SJSA1 (cell line): ENCODE results near the gene CIAO2B. TPM values are rescaled to one million over a fixed set of nuclear protein-coding genes. Genes with fewer than 3 reads are reported as not detected.
A peak's percentile ranks its signal among the peaks of the same experiment; 100 is the strongest.

Source experiments
- DNase-seq, 2 experiments: peaks; one replicate each; pipeline ENCODE4 v3.0.0-alpha.2; 2015 to 2020; ENCODE audit warnings: low spot score in 2 of 2, low read depth in 1 of 2
- H3K27ac ChIP-seq: fragments of 250-450 bp; sonication (Bioruptor Pico); 2 replicates; pipeline ENCODE4 v1.5.1; 2020; ENCODE audit warnings: mild to moderate bottlenecking, moderate library complexity
- H3K27me3 ChIP-seq: fragments of 250-450 bp; sonication (Bioruptor Pico); replicated peaks from 2 replicates; pipeline ENCODE4 v1.5.1; 2020; ENCODE audit warnings: mild to moderate bottlenecking, moderate library complexity
- H3K36me3 ChIP-seq: fragments of 250-450 bp; sonication (Bioruptor Pico); 2 replicates; pipeline ENCODE4 v1.5.1; 2020; ENCODE audit warnings: mild to moderate bottlenecking
- H3K4me1 ChIP-seq: fragments of 250-450 bp; sonication (Bioruptor Pico); replicated peaks from 2 replicates; pipeline ENCODE4 v1.6.1; 2021; ENCODE audit warnings: mild to moderate bottlenecking
- H3K4me3 ChIP-seq: fragments of 250-450 bp; sonication (Bioruptor Pico); 2 replicates; pipeline ENCODE4 v1.5.1; 2020; ENCODE audit warnings: mild to moderate bottlenecking
- H3K9me3 ChIP-seq: fragments of 250-450 bp; sonication (Bioruptor Pico); replicated peaks from 2 replicates; pipeline ENCODE4 v1.5.1; 2020; ENCODE audit warnings: mild to moderate bottlenecking
- total RNA-seq: library from RNA; depleted of rRNA; stranded (reverse); fragments of >200 nt; shearing (Covaris generic); gene quantifications from 2 replicates; pipeline ENCODE4 v1.2.3, GENCODE V29; 2014

CIAO2B gene
- total RNA-seq, 1 experiment from 2014 or later, result 149 TPM

DNA sequence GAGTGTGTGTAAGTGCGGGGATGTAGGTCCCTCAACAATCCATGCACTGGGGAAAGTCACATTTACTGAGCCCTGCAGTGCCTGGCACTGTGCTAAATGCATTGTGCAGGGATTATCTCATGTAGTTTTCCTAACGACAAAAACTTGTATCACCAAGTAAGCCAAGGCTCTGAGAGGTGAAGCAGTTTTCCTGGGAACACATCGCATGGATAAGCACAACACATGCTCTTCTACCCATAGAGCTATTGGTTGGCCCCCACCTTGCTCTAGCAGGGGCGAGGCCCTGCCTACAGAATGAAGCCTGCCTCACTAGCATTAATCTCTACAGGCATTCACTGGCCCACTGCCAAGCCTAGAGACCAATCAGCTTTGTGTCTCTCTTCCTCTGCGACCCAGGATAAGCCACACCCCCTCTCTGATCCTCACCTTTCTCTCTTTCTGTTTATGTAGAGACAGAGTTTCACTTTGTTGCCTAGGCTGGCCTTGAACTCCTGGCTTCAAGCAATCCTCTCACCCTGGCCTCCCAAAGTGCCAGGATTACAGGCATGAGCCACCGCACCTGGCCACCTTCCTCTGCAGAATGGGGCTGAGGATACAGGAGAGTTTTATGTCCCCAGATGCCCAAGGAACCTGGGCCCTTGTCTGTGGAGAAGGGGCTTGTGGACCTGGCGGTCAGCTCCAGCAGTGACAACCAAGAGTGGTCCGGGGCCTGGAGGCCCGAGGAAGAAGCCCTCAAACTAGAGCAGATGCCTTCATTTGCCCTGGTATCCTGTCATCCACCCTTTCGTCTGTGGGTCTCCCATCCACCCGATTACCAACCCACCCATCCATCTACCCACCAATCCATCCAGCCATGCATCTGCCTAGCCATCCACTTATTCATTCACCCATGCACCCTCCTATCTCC lies 28.3 kb downstream of the CIAO2B start:
- Histone ChIP-seq H3K9me3 (no peaks in the 10 kb centered on the region), H3K27ac (no peak overlapping the region), H3K4me1 (peaks cover 14% of the 10 kb centered on the region), H3K4me3 (no peak overlapping the region), H3K36me3 (no peaks in the 10 kb centered on the region), H3K27me3 (no peaks in the 10 kb centered on the region)
- no peak for DNase-seq

DNA sequence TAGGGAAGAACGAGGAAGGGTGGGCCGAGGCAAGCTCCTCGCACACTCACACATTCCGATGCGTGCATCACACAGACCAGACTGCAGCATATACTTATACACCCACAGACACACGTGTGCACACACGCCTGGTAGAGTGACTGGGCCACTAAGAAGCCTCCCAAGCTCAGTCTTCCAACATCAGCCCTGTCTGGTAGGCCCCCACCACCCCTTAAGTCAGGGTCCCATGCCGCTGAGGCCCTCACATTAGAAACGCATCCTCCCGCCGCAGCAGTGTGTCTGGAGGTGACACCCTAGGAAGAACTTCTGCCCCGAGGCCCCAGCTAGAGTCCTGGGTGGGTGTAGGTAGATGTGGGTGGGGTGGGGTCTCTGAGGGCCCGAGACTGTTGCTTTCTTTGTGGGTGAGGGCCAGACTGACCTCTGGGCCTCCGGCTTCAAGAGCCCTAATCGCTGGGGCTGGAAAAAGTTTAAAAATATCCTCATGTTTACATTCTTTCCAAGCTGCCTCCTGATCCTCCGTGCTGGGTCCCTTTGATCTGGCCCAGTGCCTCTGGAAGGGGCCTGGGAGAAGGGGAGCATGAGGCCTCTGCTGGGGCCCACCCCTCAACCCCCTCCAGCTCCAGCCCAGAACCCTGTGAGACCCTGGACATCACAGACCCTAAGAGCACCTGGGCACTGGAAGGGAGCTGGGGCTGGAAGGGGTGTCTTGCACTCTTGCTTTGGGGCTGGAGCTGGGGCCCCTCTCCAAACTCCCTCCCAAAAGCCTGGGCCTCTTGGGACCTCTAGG lies 29.2 kb downstream of the CIAO2B start:
- Histone ChIP-seq H3K27ac (no peak overlapping the region), H3K27me3 (no peaks in the 10 kb centered on the region), H3K9me3 (no peaks in the 10 kb centered on the region), H3K36me3 (no peaks in the 10 kb centered on the region), H3K4me1 (peaks cover 18% of the 10 kb centered on the region), H3K4me3 (no peak overlapping the region)
- no peak for DNase-seq

DNA sequence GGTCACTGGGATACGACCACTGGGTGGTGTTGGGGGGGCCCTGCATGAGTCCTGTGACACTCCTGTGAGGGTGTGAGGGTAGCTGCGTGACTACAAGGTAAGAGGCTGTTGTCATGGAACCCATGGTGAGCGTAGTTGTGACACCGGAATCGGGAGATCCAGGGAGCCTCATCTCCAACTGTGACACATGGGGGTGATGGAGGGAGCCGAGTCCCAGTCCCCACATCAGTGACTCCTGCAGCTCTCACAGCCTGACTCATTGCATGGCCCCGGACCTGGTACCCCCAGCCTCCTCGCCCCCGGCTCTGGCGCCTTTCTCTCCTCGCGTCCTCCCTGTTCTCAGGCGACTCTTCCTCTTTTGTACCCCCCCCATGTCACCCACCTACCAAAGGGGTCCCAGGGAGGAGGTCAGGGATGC lies 29.8 kb downstream of the CIAO2B start:
- H3K27ac ChIP-seq, result no peak overlapping the region

GRCh38 chr16:66903544-66904427 lies 30.4 kb downstream of the CIAO2B start:
- H3K27ac ChIP-seq, result no peak overlapping the region
- H3K4me1 ChIP-seq, result peaks cover 21% of the 10 kb centered on the region
- no peak overlapping the region for H3K4me3 ChIP-seq
- DNase-seq, result no peak
- H3K27me3 ChIP-seq, result no peaks in the 10 kb centered on the region
- H3K9me3 ChIP-seq, result no peaks in the 10 kb centered on the region
- H3K36me3 ChIP-seq, result no peaks in the 10 kb centered on the region

More for the DNA sequence above, 29.8 kb downstream of the CIAO2B start:
- Histone ChIP-seq H3K9me3 (no peaks in the 10 kb centered on the region), H3K4me3 (no peak overlapping the region), H3K36me3 (no peaks in the 10 kb centered on the region), H3K27me3 (no peaks in the 10 kb centered on the region), H3K4me1 (peaks cover 21% of the 10 kb centered on the region)
- DNase-seq, result no peak

DNA sequence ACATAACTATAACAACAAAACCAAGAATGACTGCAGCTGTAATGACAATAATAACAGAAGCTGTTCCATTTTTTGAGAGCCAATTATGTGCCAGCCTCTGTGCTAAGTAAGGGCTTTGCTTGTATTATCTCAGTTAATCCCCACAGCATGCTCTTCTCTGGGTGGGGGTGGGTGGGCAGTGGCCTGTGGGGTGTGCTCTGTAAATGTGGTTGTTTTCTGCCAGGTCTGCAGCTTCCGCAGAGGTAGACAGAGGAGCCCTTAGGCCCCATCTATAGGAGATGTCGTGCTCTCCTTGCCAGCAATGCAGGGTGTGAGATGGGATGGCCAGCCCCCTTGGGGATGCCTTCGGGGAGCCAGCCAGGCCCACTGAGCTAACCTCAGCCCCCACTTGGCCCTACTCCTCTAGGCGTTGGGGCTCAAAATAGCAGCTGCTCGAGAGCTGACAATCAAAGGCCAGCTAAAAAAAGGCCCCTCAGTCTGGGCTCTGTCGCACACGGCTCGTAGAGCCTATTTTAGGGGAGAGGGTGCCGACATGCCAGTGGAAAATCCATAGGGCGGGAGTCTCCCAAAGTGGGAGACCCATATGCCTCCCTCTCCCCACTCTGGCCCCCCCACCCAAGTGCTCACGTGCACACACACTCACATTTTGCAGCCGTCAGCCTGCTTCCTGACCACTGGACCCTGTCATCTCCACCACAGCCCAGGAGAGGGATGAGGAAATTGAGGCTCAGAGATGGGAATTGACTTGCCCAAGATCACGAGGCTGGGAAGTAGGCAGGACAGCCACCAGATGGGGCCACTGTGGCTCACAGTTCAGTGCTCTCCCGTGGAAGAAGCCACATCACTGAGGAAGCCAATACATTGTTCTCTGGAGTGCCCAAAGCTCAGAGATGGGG lies 31.3 kb downstream of the CIAO2B start:
- H3K4me1 ChIP-seq, result peaks cover 21% of the 10 kb centered on the region
- H3K27ac ChIP-seq, result no peak overlapping the region
- no peak overlapping the region for H3K4me3 ChIP-seq
- H3K36me3 ChIP-seq, result no peaks in the 10 kb centered on the region
- H3K9me3 ChIP-seq, result no peaks in the 10 kb centered on the region
- DNase-seq, result no peak
- no peaks in the 10 kb centered on the region for H3K27me3 ChIP-seq

DNA sequence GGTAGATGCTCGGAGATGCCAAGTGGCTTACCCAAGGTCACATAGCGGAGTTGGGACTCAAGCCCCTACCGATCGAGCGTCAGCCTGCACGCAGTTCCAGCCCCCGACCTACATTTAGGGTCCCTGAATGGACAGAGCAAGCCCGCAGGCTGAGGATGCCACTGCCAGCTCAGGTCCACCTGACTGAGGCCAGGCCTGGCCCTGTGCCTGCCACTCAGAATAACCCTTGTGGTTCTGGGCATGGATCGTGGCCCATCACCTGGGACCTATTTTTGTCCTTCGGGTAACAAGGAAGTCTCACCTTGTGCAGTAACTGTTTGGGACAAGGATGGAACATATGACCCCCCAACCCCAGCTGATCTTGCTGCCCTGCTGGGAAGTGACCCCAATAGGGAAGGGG lies 32.6 kb downstream of the CIAO2B start:
- Histone ChIP-seq H3K27ac (no peak overlapping the region), H3K36me3 (no peaks in the 10 kb centered on the region), H3K27me3 (no peaks in the 10 kb centered on the region), H3K4me3 (no peak overlapping the region), H3K4me1 (peaks cover 21% of the 10 kb centered on the region), H3K9me3 (no peaks in the 10 kb centered on the region)
- DNase-seq, result no peak

GRCh38 chr16:66900721-66901441 lies 33.3 kb downstream of the CIAO2B start:
- Histone ChIP-seq H3K9me3 (no peaks in the 10 kb centered on the region), H3K4me3 (no peak overlapping the region)
- no peak for DNase-seq

DNA sequence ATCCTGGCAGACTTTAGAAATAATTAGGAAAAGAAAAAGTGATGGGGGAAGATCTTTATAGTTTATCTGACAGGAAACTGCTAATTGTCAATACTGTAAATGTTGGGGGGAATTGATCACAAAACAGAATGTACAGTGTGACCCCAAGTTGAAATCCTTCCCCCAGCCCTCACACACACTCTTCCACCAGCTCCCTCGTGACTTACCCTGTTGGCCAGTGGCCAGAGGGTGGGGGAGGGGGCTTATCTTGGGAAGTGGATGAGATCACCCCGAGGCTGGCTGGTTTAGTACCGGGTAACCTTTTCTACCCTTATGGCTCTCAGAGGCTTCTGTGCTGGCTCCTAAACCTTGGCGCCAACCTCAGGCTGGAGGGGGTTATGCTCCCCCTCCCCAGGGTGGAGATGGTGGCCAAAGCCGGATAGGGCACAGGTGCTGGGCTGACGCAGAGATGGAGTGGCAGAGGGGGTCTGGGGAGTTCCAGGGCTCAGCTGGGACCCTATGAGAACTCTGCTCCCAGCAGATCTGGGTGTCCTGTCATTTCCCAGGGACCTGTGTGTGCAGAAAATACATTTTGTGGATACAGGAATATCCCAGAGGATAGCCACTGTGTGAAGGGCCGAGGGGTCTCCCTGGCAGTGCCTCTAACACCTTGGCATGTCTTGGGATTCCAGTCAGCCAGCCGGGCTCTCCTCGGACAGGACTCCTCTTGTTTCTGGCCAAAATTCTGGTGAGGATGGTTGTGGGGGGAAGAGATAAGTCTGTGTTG lies 34.1 kb downstream of the CIAO2B start:
- Histone ChIP-seq H3K9me3 (no peaks in the 10 kb centered on the region), H3K4me3 (no peak overlapping the region), H3K27ac (no peak overlapping the region), H3K27me3 (no peaks in the 10 kb centered on the region), H3K36me3 (no peaks in the 10 kb centered on the region), H3K4me1 (peaks cover 13% of the 10 kb centered on the region)
- peak; percentile 51 to 68 for DNase-seq

More at GRCh38 chr16:66900721-66901441, 33.3 kb downstream of the CIAO2B start:
- Histone ChIP-seq H3K27ac (no peak overlapping the region), H3K4me1 (peaks cover 21% of the 10 kb centered on the region), H3K36me3 (no peaks in the 10 kb centered on the region), H3K27me3 (no peaks in the 10 kb centered on the region)

DNA sequence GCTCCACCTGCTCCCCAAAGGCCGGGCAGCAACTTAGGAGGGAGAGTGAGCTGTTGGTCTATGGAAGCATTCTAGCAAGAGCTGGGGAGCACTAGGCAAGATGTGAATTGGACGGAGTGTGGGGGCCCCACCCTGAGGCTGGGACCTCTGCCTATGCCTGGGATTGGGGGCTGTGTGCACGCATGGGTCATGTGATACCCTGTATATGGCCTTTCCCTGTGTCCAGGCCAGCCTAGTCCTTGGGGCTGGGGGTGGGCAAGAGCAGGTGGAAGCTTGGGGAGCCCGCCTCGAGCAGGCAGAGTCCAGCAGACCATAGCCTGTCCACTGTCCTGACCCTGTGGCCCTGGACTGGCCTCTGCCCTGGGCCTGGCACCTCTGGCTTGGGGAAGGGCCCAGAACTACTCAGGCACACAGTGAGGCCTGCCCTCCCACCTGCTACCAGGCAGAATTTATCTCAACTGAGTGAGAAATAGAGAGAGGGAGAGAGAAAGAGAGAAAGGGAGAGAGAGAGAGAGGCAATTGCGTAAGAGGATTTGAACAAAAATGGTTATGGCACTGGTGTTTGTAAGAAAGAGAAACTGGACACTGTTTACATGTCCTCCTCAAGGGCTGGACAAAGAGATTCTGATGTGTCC lies 34.8 kb downstream of the CIAO2B start:
- Histone ChIP-seq H3K4me1 (peaks cover 7% of the 10 kb centered on the region), H3K27ac (no peak overlapping the region), H3K36me3 (no peaks in the 10 kb centered on the region), H3K4me3 (no peak overlapping the region), H3K9me3 (no peaks in the 10 kb centered on the region), H3K27me3 (no peaks in the 10 kb centered on the region)
- no peak for DNase-seq

GRCh38 chr16:66898933-66899309 lies 35.3 kb downstream of the CIAO2B start:
- H3K36me3 ChIP-seq, result no peaks in the 10 kb centered on the region
- H3K4me1 ChIP-seq, result peaks cover 7% of the 10 kb centered on the region
- no peaks in the 10 kb centered on the region for H3K9me3 ChIP-seq
- H3K27me3 ChIP-seq, result no peaks in the 10 kb centered on the region
- DNase-seq, result no peak
- H3K4me3 ChIP-seq, result no peak overlapping the region
- no peak overlapping the region for H3K27ac ChIP-seq

DNA sequence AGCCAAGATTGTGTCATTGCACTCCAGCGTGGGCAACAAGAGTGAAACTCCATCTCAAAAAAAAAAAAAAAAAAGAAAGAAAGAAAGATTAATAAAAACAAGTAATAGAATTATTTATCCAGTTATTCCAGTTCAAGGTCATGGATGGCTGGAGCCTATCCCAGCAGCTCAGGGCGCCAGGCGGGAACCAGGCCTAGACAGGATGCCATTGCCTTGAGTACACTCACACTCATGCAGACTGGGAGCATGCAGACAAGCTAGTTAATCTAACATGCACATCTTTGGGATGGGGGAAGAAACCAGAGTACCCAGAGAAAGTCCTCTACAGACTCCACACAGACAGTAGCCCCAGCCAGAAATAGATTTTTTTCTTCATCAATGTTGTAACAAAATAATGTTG lies 36.0 kb downstream of the CIAO2B start:
- no peak overlapping the region for H3K27ac ChIP-seq
- H3K9me3 ChIP-seq, result no peaks in the 10 kb centered on the region
- no peaks in the 10 kb centered on the region for H3K36me3 ChIP-seq
- peaks cover 7% of the 10 kb centered on the region for H3K4me1 ChIP-seq
- H3K27me3 ChIP-seq, result no peaks in the 10 kb centered on the region
- no peak for DNase-seq
- no peak overlapping the region for H3K4me3 ChIP-seq
